ENCODE data around the gene PHF23. TPM values are rescaled to one million over a fixed set of nuclear protein-coding genes. Genes with fewer than 3 reads are reported as not detected.

The PHF23 gene
- total and polyA plus RNA-seq, 9 of the 15 experiments (the other 6 are each of a cell fraction or from before 2014, with no cell fraction given) = 7.4 to 87.5 (median 33.7) TPM

- TF ChIP-seq SMARCE1 (IDR thresholded peaks at IDR 0.05) (no peak), PHF20 (IDR thresholded peaks at IDR 0.05; ENCODE audit: partially characterized antibody) (peak; percentile 77), HEY1 (CRISPR knock-in tag; IDR thresholded peaks at IDR 0.05; ENCODE audit: borderline replicate concordance) (peak; percentile 14; the same call in 1 of the 2 replicates), SREBF2 (CRISPR knock-in tag; IDR thresholded peaks at IDR 0.05) (no peak), SLC30A9 (CRISPR knock-in tag; IDR thresholded peaks at IDR 0.05) (no peak), PHB2 (IDR thresholded peaks at IDR 0.05; ENCODE audit: low read depth) (no peak), E2F3 (CRISPR knock-in tag; IDR thresholded peaks at IDR 0.05) (0 out of 2 replicates have a peak, but pooled peaks have one; percentile 41), ZBTB7A (IDR thresholded peaks at IDR 0.05; ENCODE audit: borderline replicate concordance, control insufficient read depth, low read depth, low read length) (0 out of 2 replicates have a peak, but pooled peaks have one; percentile 35), ZNF699 (CRISPR knock-in tag; IDR thresholded peaks at IDR 0.05; ENCODE audit: insufficient replicate concordance) (no peak), ZC3H8 (IDR thresholded peaks at IDR 0.05) (no peak), NEUROD1 (IDR thresholded peaks at IDR 0.05; ENCODE audit: borderline replicate concordance, low read depth, low read length, partially characterized antibody) (no peak), TGIF2 (CRISPR knock-in tag; IDR thresholded peaks at IDR 0.05) (no peak), SAFB (IDR thresholded peaks at IDR 0.05; ENCODE audit: borderline replicate concordance, low read depth, low read length) (no peak; the same call in 1 of the 2 replicates), YY1 (IDR thresholded peaks at IDR 0.05; ENCODE audit: borderline replicate concordance in 1 of 3, control insufficient read depth in 1 of 3, extremely low read depth in 1 of 3, insufficient read depth in 3 of 3, insufficient read length in 1 of 3, insufficient replicate concordance in 2 of 3, low read depth in 1 of 3, low read length in 2 of 3) (peak in 1 of 3 experiments; percentile 66), MECOM (CRISPR knock-in tag; IDR thresholded peaks at IDR 0.05) (peak; percentile 53; the same call in 1 of the 2 replicates), HDAC2 (IDR thresholded peaks at IDR 0.05) (no peak), ZNF696 (CRISPR knock-in tag; conservative IDR thresholded peaks at IDR 0.05) (0 out of 2 replicates have a peak, but pooled peaks have one; percentile 13), NR3C1 (CRISPR knock-in tag; IDR thresholded peaks at IDR 0.05) (no peak), BRCA1 (IDR thresholded peaks at IDR 0.05) (no peak), BRCA1 (CRISPR knock-in tag; IDR thresholded peaks at IDR 0.05) (no peak), NBN (IDR thresholded peaks at IDR 0.05; ENCODE audit: low read depth) (no peak), GABPB1 (CRISPR knock-in tag; IDR thresholded peaks at IDR 0.05) (no peak), ZNF274 (IDR thresholded peaks at IDR 0.05; ENCODE audit: borderline replicate concordance, low read depth, low read length) (no peak), HLTF (IDR thresholded peaks at IDR 0.05) (0 out of 2 replicates have a peak, but pooled peaks have one; percentile 27), RBM39 (optimal IDR thresholded peaks at IDR 0.05; ENCODE audit: low read depth, low read length) (no peak)
Observed at GRCh38 chr17:7234083-7234951, 4.9 kb downstream of the PHF23 start, which contains the start of gene DVL2 (continued).

All from K562 (cell line).